WERI-Rb-1 (cell line): ENCODE data around the gene RASL12.

Experiments used
- DNase-seq: peaks from one replicate; pipeline ENCODE4 v3.0.0-alpha.2; 2020
- H3K27ac ChIP-seq: fragments of 250-450 bp; sonication (Bioruptor Pico); 2 replicates; pipeline ENCODE4 v1.5.1; 2020; ENCODE audit warnings: mild to moderate bottlenecking, moderate library complexity
- H3K27me3 ChIP-seq: fragments of 250-450 bp; sonication (Bioruptor Pico); 2 replicates; pipeline ENCODE4 v1.5.1; 2021; ENCODE audit warnings: mild to moderate bottlenecking, low read depth, moderate library complexity; ENCODE audit not compliant: insufficient read depth, severe bottlenecking
- H3K36me3 ChIP-seq: fragments of 250-450 bp; sonication (Bioruptor Pico); 2 replicates; pipeline ENCODE4 v1.5.1; 2020; ENCODE audit warnings: mild to moderate bottlenecking, moderate library complexity
- H3K4me3 ChIP-seq: 2 replicates; pipeline ENCODE4 v1.5.1; 2011; ENCODE audit warnings: low read depth, mild to moderate bottlenecking, control low read depth, low read length
- H3K9me3 ChIP-seq: fragments of 250-450 bp; sonication (Bioruptor Pico); 2 replicates; pipeline ENCODE4 v1.5.1; 2021; ENCODE audit warnings: mild to moderate bottlenecking, moderate library complexity; ENCODE audit not compliant: severe bottlenecking
- CTCF ChIP-seq: IDR thresholded peaks from 2 replicates; pipeline ENCODE4 v1.5.1; 2011; ENCODE audit warnings: low read depth, mild to moderate bottlenecking, control low read depth, inconsistent platforms, low read length

Gene RASL12

GRCh38 chr15:65042776-65043327, 24.9 kb downstream of the RASL12 start:
- no peak overlapping the region for H3K27ac ChIP-seq
- peaks cover 2% of the 10 kb centered on the region for H3K9me3 ChIP-seq
- H3K4me3 ChIP-seq, result no peak overlapping the region
- DNase-seq, result no peak
- no peaks in the 10 kb centered on the region for H3K36me3 ChIP-seq
- TF ChIP-seq CTCF, result no peak
- H3K27me3 ChIP-seq, result no peaks in the 10 kb centered on the region

GRCh38 chr15:65041787-65042186, 26.0 kb downstream of the RASL12 start:
- Histone ChIP-seq H3K4me3 (no peak overlapping the region), H3K9me3 (peaks cover 2% of the 10 kb centered on the region), H3K27ac (no peak overlapping the region), H3K36me3 (no peaks in the 10 kb centered on the region), H3K27me3 (no peaks in the 10 kb centered on the region)
- no peak for DNase-seq
- no peak for TF ChIP-seq CTCF

- H3K4me3 ChIP-seq, result no peak overlapping the region
- no peaks in the 10 kb centered on the region for H3K27me3 ChIP-seq
- no peak for TF ChIP-seq CTCF
- no peak overlapping the region for H3K27ac ChIP-seq
- no peaks in the 10 kb centered on the region for H3K36me3 ChIP-seq
- no peak for DNase-seq
- H3K9me3 ChIP-seq, result peaks cover 2% of the 10 kb centered on the region
These were observed 27.3 kb downstream of the RASL12 start for GRCh38 chr15:65040461-65040860.

- no peak overlapping the region for H3K27ac ChIP-seq
- H3K4me3 ChIP-seq, result no peak overlapping the region
- H3K36me3 ChIP-seq, result no peaks in the 10 kb centered on the region
- no peak for TF ChIP-seq CTCF
- DNase-seq, result no peak
- H3K9me3 ChIP-seq, result peaks cover 2% of the 10 kb centered on the region
- no peaks in the 10 kb centered on the region for H3K27me3 ChIP-seq
These were observed 29.0 kb downstream of the RASL12 start for GRCh38 chr15:65038836-65039235.

GRCh38 chr15:65038428-65038827, 29.4 kb downstream of the RASL12 start:
- TF ChIP-seq CTCF, result no peak
- H3K27me3 ChIP-seq, result no peaks in the 10 kb centered on the region
- peaks cover 2% of the 10 kb centered on the region for H3K9me3 ChIP-seq

GRCh38 chr15:65037309-65037708, 30.5 kb downstream of the RASL12 start:
- peaks cover 2% of the 10 kb centered on the region for H3K9me3 ChIP-seq
- H3K36me3 ChIP-seq, result no peaks in the 10 kb centered on the region
- H3K27ac ChIP-seq, result no peak overlapping the region
- no peaks in the 10 kb centered on the region for H3K27me3 ChIP-seq
- no peak overlapping the region for H3K4me3 ChIP-seq
- no peak for TF ChIP-seq CTCF
- no peak for DNase-seq

More at GRCh38 chr15:65038428-65038827, 29.4 kb downstream of the RASL12 start:
- no peaks in the 10 kb centered on the region for H3K36me3 ChIP-seq
- DNase-seq, result no peak
- no peak overlapping the region for H3K27ac ChIP-seq
- H3K4me3 ChIP-seq, result no peak overlapping the region
